Keratinocyte (primary cell): ENCODE results near the gene NPLOC4.

Experiments used
- CTCF ChIP-seq, 3 experiments: IDR thresholded peaks in 1 of 3; conservative IDR thresholded peaks in 1 of 3; optimal IDR thresholded peaks in 1 of 3; 2 replicates in 2 of 3; 3 replicates in 1 of 3; pipeline versions ENCODE3 to v1.5.1; 2011; ENCODE audit warnings: low read length in 3 of 3, mild to moderate bottlenecking in 3 of 3, moderate library complexity in 2 of 3, control low read depth in 1 of 3, inconsistent platforms in 1 of 3; ENCODE audit not compliant: insufficient read depth in 2 of 3; ENCODE audit errors: extremely low read depth in 1 of 3
- EZH2 ChIP-seq: IDR thresholded peaks from one replicate; pipeline ENCODE4 v1.6.1; 2012; ENCODE audit warnings: inconsistent platforms, mild to moderate bottlenecking, low read length, moderate library complexity

- TF ChIP-seq CTCF (optimal IDR thresholded peaks at IDR 0.05 in 1 of 3, IDR thresholded peaks at IDR 0.05 in 1 of 3, conservative IDR thresholded peaks at IDR 0.05 in 1 of 3; ENCODE audit: extremely low read depth in 1 of 3, insufficient read depth in 2 of 3, low read length in 3 of 3): no peak
- TF ChIP-seq EZH2: no peak
These were observed 113.4 kb downstream of the NPLOC4 start for GRCh38 chr17:81523402-81524038.
